Measurements from ENCODE around the gene AQP6. TPM values are rescaled to one million over a fixed set of nuclear protein-coding genes. Genes with fewer than 3 reads are reported as not detected.

Gene AQP6
- total RNA-seq, 1 donor from 2014 or later: 0.37 TPM

DNA sequence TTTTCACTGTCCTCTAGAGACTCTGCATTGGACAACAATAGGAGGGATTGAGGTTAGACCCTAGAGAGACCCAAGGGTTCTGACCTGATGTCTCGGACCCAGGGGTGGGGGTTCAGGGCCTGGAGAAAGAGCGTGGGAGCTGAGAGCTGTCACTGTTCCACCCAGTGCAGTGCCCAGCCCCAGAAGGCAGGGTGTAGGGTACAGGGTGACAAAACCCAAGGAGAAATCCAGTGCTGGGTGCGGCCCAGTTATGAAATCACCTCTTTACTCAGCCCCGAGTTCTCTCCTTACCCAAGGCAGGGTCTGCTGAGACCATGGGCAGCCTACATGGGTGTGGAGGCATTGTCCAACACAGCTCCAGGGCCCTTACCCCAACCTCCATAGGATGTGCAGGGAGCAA is 19.6 kb upstream of the AQP6 start:
- TF ChIP-seq, protein P1, sequence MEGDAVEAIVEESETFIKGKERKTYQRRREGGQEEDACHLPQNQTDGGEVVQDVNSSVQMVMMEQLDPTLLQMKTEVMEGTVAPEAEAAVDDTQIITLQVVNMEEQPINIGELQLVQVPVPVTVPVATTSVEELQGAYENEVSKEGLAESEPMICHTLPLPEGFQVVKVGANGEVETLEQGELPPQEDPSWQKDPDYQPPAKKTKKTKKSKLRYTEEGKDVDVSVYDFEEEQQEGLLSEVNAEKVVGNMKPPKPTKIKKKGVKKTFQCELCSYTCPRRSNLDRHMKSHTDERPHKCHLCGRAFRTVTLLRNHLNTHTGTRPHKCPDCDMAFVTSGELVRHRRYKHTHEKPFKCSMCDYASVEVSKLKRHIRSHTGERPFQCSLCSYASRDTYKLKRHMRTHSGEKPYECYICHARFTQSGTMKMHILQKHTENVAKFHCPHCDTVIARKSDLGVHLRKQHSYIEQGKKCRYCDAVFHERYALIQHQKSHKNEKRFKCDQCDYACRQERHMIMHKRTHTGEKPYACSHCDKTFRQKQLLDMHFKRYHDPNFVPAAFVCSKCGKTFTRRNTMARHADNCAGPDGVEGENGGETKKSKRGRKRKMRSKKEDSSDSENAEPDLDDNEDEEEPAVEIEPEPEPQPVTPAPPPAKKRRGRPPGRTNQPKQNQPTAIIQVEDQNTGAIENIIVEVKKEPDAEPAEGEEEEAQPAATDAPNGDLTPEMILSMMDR (IDR thresholded peaks at IDR 0.05; ENCODE audit: partially characterized antibody, unreplicated experiment): no peak
- Mint-ChIP-seq H3K27ac (ENCODE audit: unreplicated experiment) (no peak overlapping the region), H3K27me3 (ENCODE audit: unreplicated experiment) (peaks cover 12% of the 10 kb centered on the region), H3K4me3 (ENCODE audit: unreplicated experiment) (no peak overlapping the region), H3K4me1 (ENCODE audit: low read depth, unreplicated experiment) (peaks cover 2% of the 10 kb centered on the region), H3K36me3 (ENCODE audit: unreplicated experiment) (no peaks in the 10 kb centered on the region), H3K9me3 (ENCODE audit: unreplicated experiment) (no peaks in the 10 kb centered on the region)
- DNase-seq: no peak

DNA sequence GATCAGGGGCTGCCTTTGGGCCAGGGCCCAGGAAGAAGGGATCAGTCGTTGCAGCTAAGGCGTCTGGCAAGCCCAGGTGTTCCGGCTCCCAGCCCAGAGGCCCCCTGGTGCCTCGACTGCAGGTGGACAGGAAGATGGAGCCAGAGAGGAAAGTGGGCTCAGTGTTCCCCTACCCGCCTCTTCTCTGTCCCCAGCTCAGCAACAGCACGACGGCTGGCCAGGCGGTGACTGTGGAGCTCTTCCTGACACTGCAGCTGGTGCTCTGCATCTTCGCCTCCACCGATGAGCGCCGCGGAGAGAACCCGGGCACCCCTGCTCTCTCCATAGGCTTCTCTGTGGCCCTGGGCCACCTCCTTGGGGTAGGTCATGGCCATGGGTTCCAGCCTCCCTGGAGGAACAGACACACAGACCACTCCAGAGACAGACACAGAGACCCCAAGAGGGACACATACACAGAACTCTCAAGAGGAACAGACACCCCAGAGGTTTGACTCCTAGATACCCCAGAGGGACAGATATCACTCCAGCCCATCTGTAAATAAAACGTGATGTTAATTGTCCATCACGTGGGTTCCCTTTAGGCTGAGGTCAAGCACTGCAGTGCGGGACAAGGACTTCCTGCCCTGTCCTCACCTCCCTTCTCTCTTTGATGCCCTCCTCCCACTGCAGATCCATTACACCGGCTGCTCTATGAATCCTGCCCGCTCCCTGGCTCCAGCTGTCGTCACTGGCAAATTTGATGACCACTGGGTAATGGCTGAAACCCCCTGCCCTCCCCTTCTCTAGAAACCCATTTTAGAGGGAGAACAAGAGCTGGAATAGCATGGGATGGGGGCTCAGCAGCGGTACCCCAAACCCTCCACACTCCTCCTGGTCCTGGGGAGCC is 18.5 kb upstream of the AQP6 start:
- Mint-ChIP-seq H3K27me3 (ENCODE audit: unreplicated experiment) (peaks cover 21% of the 10 kb centered on the region), H3K27ac (ENCODE audit: unreplicated experiment) (peak overlapping the region; percentile 28), H3K4me1 (ENCODE audit: low read depth, unreplicated experiment) (peaks cover 2% of the 10 kb centered on the region), H3K4me3 (ENCODE audit: unreplicated experiment) (no peak overlapping the region), H3K36me3 (ENCODE audit: unreplicated experiment) (no peaks in the 10 kb centered on the region), H3K9me3 (ENCODE audit: unreplicated experiment) (no peaks in the 10 kb centered on the region)
- no peak for DNase-seq
- TF ChIP-seq, protein P1 (IDR thresholded peaks at IDR 0.05; ENCODE audit: partially characterized antibody, unreplicated experiment): no peak

DNA sequence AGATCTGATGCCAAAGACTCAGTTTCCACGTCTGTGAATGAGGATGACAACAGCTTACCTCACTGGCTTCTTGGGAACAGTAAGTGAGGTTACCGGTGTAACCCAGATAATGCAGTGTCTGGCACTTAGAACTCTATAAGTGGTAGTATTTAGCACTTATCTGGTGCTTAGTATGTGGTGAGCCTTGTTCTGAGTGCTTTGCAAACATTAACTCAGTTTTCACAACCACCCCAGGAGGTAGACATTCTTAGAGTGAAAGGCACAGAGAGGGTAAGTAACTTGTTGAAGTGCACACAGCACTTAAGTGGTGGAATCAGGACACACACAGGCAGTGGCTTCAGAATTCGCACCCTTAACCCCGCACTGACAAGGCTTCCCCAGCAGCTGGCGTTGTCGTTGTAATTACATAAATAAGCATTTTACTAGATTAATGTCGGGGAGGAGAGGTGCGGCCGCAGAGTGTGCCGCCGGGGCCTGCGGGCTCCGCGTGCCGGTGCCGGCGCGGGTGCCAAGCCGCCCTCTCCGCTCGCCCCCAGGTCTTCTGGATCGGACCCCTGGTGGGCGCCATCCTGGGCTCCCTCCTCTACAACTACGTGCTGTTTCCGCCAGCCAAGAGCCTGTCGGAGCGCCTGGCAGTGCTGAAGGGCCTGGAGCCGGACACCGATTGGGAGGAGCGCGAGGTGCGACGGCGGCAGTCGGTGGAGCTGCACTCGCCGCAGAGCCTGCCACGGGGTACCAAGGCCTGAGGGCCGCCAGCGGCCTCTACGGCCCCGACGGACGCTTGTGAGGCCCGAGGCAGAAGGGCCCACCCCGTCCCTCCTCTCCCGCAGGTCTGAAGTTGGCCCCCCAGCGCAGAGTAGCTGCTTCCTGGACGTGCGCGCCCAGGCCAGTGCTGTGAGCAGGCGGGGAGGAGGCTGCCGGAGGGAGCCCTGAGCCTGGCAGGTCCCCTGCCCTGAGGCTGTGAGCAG is 17.6 kb upstream of the AQP6 start:
- DNase-seq: no peak
- H3K36me3 Mint-ChIP-seq (ENCODE audit: unreplicated experiment): no peaks in the 10 kb centered on the region
- TF ChIP-seq, protein P1 (IDR thresholded peaks at IDR 0.05; ENCODE audit: partially characterized antibody, unreplicated experiment): no peak
- H3K4me1 Mint-ChIP-seq (ENCODE audit: low read depth, unreplicated experiment): peaks cover 2% of the 10 kb centered on the region
- no peak overlapping the region for H3K4me3 Mint-ChIP-seq (ENCODE audit: unreplicated experiment)
- no peaks in the 10 kb centered on the region for H3K9me3 Mint-ChIP-seq (ENCODE audit: unreplicated experiment)
- no peak overlapping the region for H3K27ac Mint-ChIP-seq (ENCODE audit: unreplicated experiment)
- peaks cover 27% of the 10 kb centered on the region for H3K27me3 Mint-ChIP-seq (ENCODE audit: unreplicated experiment)

DNA sequence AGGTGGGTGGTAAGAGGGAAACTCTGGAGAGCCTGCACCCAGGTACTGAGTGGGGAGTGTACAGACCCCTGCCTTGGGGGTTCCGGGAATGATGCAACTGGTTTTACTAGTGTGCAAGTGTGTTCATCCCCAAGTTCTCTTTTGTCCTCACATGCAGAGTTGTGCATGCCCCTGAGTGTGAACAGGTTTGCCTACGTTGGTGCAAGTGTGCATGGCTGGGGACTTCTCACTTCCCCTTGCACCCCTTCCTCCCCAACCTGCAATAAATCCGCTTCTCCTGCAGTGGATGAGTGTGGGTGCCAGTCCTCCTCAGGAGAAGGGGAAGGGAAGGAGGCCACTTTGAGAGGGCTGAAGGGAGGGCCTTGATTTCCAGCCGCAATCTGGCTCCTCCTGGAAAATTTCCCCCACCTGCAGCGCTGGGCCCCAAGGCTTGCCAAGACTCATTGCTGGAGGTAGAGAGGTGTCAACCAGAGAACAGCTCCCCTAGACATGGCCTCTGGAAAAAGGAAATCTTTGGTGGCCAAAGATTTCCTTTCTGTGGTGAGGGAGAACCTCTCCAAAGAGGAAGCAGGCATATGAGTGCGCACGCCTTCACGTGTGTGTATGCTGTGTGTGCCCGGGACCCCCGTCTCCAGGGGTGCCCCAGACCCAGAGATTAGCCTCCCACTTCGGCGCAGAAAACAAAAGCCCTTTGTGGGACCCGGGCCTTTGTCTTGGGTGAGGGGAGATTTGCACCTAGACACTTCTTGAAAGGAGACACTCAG is 16.7 kb upstream of the AQP6 start:
- H3K27me3 Mint-ChIP-seq (ENCODE audit: unreplicated experiment): peaks cover 33% of the 10 kb centered on the region
- no peaks in the 10 kb centered on the region for H3K4me1 Mint-ChIP-seq (ENCODE audit: low read depth, unreplicated experiment)
- H3K36me3 Mint-ChIP-seq (ENCODE audit: unreplicated experiment): peaks cover 5% of the 10 kb centered on the region
- H3K9me3 Mint-ChIP-seq (ENCODE audit: unreplicated experiment): peaks cover 5% of the 10 kb centered on the region
- H3K27ac Mint-ChIP-seq (ENCODE audit: unreplicated experiment): no peak overlapping the region
- no peak for DNase-seq
- TF ChIP-seq, protein P1 (IDR thresholded peaks at IDR 0.05; ENCODE audit: partially characterized antibody, unreplicated experiment): no peak
- no peak overlapping the region for H3K4me3 Mint-ChIP-seq (ENCODE audit: unreplicated experiment)
